Suprapubic skin (tissue), 4 donors: ENCODE data around the gene UTRN.

Experiments used
- CTCF ChIP-seq, 2 donors: fragments of 200-600 bp in 1 of 2; fragments of 450-650 bp in 1 of 2; sonication (generic) in 1 of 2; IDR thresholded peaks; one replicate each; pipeline ENCODE4 v1.5.1; 2016 to 2019; ENCODE audit warnings: antibody characterized with exemption in 2 of 2, mild to moderate bottlenecking in 1 of 2, moderate library complexity in 1 of 2
- EP300 ChIP-seq: sonication (generic); formaldehyde crosslinking; IDR thresholded peaks from one replicate; pipeline ENCODE4 v1.6.1; 2017; ENCODE audit warnings: antibody characterized with exemption
- POLR2A ChIP-seq, 2 donors: fragments of 450-650 bp; IDR thresholded peaks; one replicate each; pipeline ENCODE4 v1.6.1; 2017; ENCODE audit warnings: antibody characterized with exemption in 2 of 2, mild to moderate bottlenecking in 2 of 2, moderate library complexity in 2 of 2
- POLR2AphosphoS5 ChIP-seq, 3 donors: sonication (generic); formaldehyde crosslinking; IDR thresholded peaks; one replicate each; pipeline ENCODE4 v1.6.1; 2017; ENCODE audit warnings: antibody characterized with exemption in 3 of 3

DNA sequence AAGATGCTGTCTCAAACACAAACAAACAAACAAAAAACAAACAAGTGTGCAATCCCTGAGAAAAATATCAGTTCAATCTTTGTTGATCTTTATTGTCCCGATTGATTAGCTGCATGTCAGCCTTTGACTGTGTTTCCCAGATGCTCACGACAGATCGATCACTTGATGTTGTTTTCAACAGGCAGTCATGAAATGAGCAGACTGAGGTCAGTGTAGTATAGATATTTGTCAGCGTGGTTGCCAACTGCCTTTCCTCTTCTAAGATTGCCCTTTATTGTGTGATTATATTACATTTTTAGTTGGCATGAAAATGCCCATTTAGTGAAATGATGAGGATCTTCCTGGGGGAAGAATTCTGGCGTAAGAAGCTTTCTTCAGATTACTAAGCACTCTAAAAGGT, 25.6 kb downstream of the UTRN start:
- TF ChIP-seq CTCF (IDR thresholded peaks at IDR 0.05) (no peak), POLR2A (IDR thresholded peaks at IDR 0.05) (no peak), POLR2AphosphoS5 (IDR thresholded peaks at IDR 0.05) (no peak), EP300 (no peak)
